ENCODE data around the gene CCDC83. TPM values are rescaled to one million over a fixed set of nuclear protein-coding genes. Genes with fewer than 3 reads are reported as not detected.

Gene CCDC83
- total RNA-seq, 1 experiment from 2014 or later, result not detected

GRCh38 chr11:85809191-85809590, 46.0 kb upstream of the CCDC83 start:
- Mint-ChIP-seq H3K27ac (ENCODE audit: unreplicated experiment) (no peak overlapping the region), H3K4me3 (ENCODE audit: low read depth, unreplicated experiment) (no peak overlapping the region), H3K4me1 (ENCODE audit: low read depth, unreplicated experiment) (peaks cover 24% of the 10 kb centered on the region), H3K36me3 (ENCODE audit: insufficient read depth, unreplicated experiment) (peaks cover 18% of the 10 kb centered on the region), H3K9me3 (ENCODE audit: low read depth, unreplicated experiment) (no peaks in the 10 kb centered on the region), H3K27me3 (ENCODE audit: unreplicated experiment) (no peaks in the 10 kb centered on the region)
- no TSS peak for BruUV-seq (replicated peaks)
- CTCF ChIA-PET, result interaction anchor here (1.0 to 1.9 kb wide), 3 partner anchors 10 to 46 kb away, joined by 3 to 7 read pairs (median 4); partner anchors contain the start of gene CCDC83
- intact Hi-C loops (cut with micrococcal nuclease; ENCODE audit: unreplicated experiment), result no loop called here
- no peak for DNase-seq
- TF ChIP-seq CTCF (IDR thresholded peaks at IDR 0.05; ENCODE audit: unreplicated experiment), result no peak

GRCh38 chr11:85809863-85810262, 45.3 kb upstream of the CCDC83 start:
- Mint-ChIP-seq H3K27me3 (ENCODE audit: unreplicated experiment) (no peaks in the 10 kb centered on the region), H3K27ac (ENCODE audit: unreplicated experiment) (no peak overlapping the region), H3K9me3 (ENCODE audit: low read depth, unreplicated experiment) (no peaks in the 10 kb centered on the region), H3K36me3 (ENCODE audit: insufficient read depth, unreplicated experiment) (peaks cover 18% of the 10 kb centered on the region), H3K4me1 (ENCODE audit: low read depth, unreplicated experiment) (peaks cover 24% of the 10 kb centered on the region), H3K4me3 (ENCODE audit: low read depth, unreplicated experiment) (peak overlapping the region; percentile 72)
- peak; percentile 24 for DNase-seq
- intact Hi-C loops (cut with micrococcal nuclease; ENCODE audit: unreplicated experiment), result no loop called here
- peak; percentile 24 for TF ChIP-seq CTCF (IDR thresholded peaks at IDR 0.05; ENCODE audit: unreplicated experiment)
- TSS peak; percentile 41 for BruUV-seq (replicated peaks)
- CTCF ChIA-PET, result interaction anchor here (0.6 to 1.9 kb wide), 5 partner anchors 11 to 1574 kb away, joined by 3 to 7 read pairs (median 4); partner anchors contain the start of gene CCDC83

- intact Hi-C loops (cut with micrococcal nuclease; ENCODE audit: unreplicated experiment), result no loop called here
- no peak for TF ChIP-seq CTCF (IDR thresholded peaks at IDR 0.05; ENCODE audit: unreplicated experiment)
- Mint-ChIP-seq H3K4me1 (ENCODE audit: low read depth, unreplicated experiment) (peaks cover 24% of the 10 kb centered on the region), H3K27ac (ENCODE audit: unreplicated experiment) (no peak overlapping the region), H3K9me3 (ENCODE audit: low read depth, unreplicated experiment) (no peaks in the 10 kb centered on the region), H3K27me3 (ENCODE audit: unreplicated experiment) (no peaks in the 10 kb centered on the region), H3K4me3 (ENCODE audit: low read depth, unreplicated experiment) (peak overlapping the region; percentile 72), H3K36me3 (ENCODE audit: insufficient read depth, unreplicated experiment) (peaks cover 18% of the 10 kb centered on the region)
- CTCF ChIA-PET, result interaction anchor here (0.6 to 1.9 kb wide), 3 partner anchors 15 to 1575 kb away, joined by 3 to 7 read pairs (median 7); no protein-coding TSS in a partner anchor
- DNase-seq, result no peak
- no TSS peak for BruUV-seq (replicated peaks)
Observed at GRCh38 chr11:85810521-85810870, 44.7 kb upstream of the CCDC83 start.

GRCh38 chr11:85810871-85811611, 44.1 kb upstream of the CCDC83 start, which contains the start of gene SYTL2:
Gene SYTL2, minus strand, starts transcription at chr11:85811141. Its CDS starts 53,416 bp downstream, at chr11:85757725.
- peak within 1 kb of the TSS; percentile 72 for H3K4me3 Mint-ChIP-seq (ENCODE audit: low read depth, unreplicated experiment)
- peaks cover 18% of the 10 kb centered on the region for H3K36me3 Mint-ChIP-seq (ENCODE audit: insufficient read depth, unreplicated experiment)
- BruUV-seq (replicated peaks), result no TSS peak
- TF ChIP-seq CTCF (IDR thresholded peaks at IDR 0.05; ENCODE audit: unreplicated experiment), result no peak
- no peak within 1 kb of the TSS for H3K27ac Mint-ChIP-seq (ENCODE audit: unreplicated experiment)
- CTCF ChIA-PET, result interaction anchor here (1.4 kb wide), 1 partner anchor 23 kb away, joined by 3 read pairs; no protein-coding TSS in a partner anchor
- no peaks in the 10 kb centered on the region for H3K9me3 Mint-ChIP-seq (ENCODE audit: low read depth, unreplicated experiment)
- no peaks in the 10 kb centered on the region for H3K27me3 Mint-ChIP-seq (ENCODE audit: unreplicated experiment)
- peak; percentile 75 for DNase-seq
- intact Hi-C loops (cut with micrococcal nuclease; ENCODE audit: unreplicated experiment), result no loop called here
- H3K4me1 Mint-ChIP-seq (ENCODE audit: low read depth, unreplicated experiment), result peaks cover 22% of the 10 kb centered on the region
